Thyroid gland (tissue), 4 donors: ENCODE data around the gene KTN1.

ENCODE experiments used
- POLR2A ChIP-seq, 2 donors: fragments of 450-650 bp; IDR thresholded peaks; one replicate each; pipeline ENCODE4 v1.6.1; 2017; ENCODE audit warnings: antibody characterized with exemption in 2 of 2, mild to moderate bottlenecking in 2 of 2, moderate library complexity in 1 of 2
- TF ChIP-seq, protein P1 (sequence below), 6 experiments: fragments of 200-600 bp in 3 of 6; fragments of 450-650 bp in 3 of 6; sonication (generic) in 3 of 6; IDR thresholded peaks; one replicate each; pipeline ENCODE4 v1.5.1; 2016 to 2019; ENCODE audit warnings: antibody characterized with exemption in 6 of 6, mild to moderate bottlenecking in 2 of 6, inconsistent platforms in 1 of 6, moderate library complexity in 1 of 6

DNA sequence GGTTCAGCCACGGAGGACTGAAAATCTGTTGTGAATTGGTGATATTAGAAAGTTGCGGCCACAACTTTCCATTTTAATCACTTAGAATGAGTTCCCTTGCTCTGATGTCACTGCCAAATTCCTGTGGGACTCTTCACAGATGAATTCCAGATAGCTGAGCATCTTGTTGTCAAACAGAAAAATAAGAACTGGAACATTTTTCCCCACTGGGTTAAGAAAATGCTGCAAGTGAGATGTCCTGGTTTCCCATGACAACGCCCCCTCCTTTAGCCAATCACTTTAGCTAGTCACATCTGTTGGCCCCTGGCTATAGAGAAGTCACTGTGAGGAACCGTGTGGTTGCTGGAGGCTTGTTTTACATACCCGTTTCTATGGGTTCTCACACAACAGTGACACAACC, 135.9 kb downstream of the KTN1 start:
- TF ChIP-seq, protein P1, sequence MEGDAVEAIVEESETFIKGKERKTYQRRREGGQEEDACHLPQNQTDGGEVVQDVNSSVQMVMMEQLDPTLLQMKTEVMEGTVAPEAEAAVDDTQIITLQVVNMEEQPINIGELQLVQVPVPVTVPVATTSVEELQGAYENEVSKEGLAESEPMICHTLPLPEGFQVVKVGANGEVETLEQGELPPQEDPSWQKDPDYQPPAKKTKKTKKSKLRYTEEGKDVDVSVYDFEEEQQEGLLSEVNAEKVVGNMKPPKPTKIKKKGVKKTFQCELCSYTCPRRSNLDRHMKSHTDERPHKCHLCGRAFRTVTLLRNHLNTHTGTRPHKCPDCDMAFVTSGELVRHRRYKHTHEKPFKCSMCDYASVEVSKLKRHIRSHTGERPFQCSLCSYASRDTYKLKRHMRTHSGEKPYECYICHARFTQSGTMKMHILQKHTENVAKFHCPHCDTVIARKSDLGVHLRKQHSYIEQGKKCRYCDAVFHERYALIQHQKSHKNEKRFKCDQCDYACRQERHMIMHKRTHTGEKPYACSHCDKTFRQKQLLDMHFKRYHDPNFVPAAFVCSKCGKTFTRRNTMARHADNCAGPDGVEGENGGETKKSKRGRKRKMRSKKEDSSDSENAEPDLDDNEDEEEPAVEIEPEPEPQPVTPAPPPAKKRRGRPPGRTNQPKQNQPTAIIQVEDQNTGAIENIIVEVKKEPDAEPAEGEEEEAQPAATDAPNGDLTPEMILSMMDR (IDR thresholded peaks at IDR 0.05): no peak
- no peak for TF ChIP-seq POLR2A (IDR thresholded peaks at IDR 0.05)
